PC-9 (cell line): ENCODE results near the gene INPP4A. TPM values are rescaled to one million over a fixed set of nuclear protein-coding genes. Genes with fewer than 3 reads are reported as not detected.

ENCODE experiments used
- Bru-seq: library from RNA; stranded (reverse); fragments of 400-500 nt; gene quantifications from one replicate; lab custom pipeline; 2021; lab: Mats Ljungman, UMichigan
- BruChase-seq, 2 experiments: library from RNA; stranded (reverse); fragments of 400-500 nt; gene quantifications; one replicate each; lab custom pipeline; 2021; lab: Mats Ljungman, UMichigan
- BruUV-seq: library from RNA; stranded (reverse); fragments of 400-500 nt; replicated peaks from 2 replicates; lab custom pipeline; 2021; lab: Mats Ljungman, UMichigan
- CTCF ChIA-PET: fragments of 300-600 bp; sonication (Branson Sonifier 250); formaldehyde crosslinking; loops from one replicate; lab custom pipeline; 2022; ENCODE audit warnings: antibody characterized with exemption; lab: Charles Lee
- POLR2A ChIA-PET: fragments of 300-600 bp; sonication (Branson Sonifier 250); formaldehyde crosslinking; loops from one replicate; lab custom pipeline; 2022; ENCODE audit warnings: antibody characterized with exemption; ENCODE audit not compliant: unreplicated experiment; lab: Charles Lee
- DNase-seq, 2 experiments: peaks; one replicate each; pipeline versions ENCODE4 v3.0.0 to v3.0.0-alpha.2; 2015 to 2022; ENCODE audit warnings: mixed read lengths in 1 of 2
- H2AFZ ChIP-seq: fragments of 200-600 bp; sonication (generic); 2 replicates; pipeline ENCODE4 v1.8.1; 2017; ENCODE audit warnings: antibody characterized with exemption
- H3F3A ChIP-seq: fragments of 200-600 bp; sonication (generic); 2 replicates; pipeline ENCODE4 v1.8.1; 2017; ENCODE audit warnings: antibody characterized with exemption, mild to moderate bottlenecking, low read depth; ENCODE audit not compliant: insufficient read depth
- H3K27ac ChIP-seq: fragments of 200-600 bp; sonication (generic); 2 replicates; pipeline ENCODE4 v1.6.1; 2016; ENCODE audit warnings: mixed run types
- H3K27me3 ChIP-seq: fragments of 200-600 bp; sonication (generic); 2 replicates; pipeline ENCODE4 v1.6.1; 2016; ENCODE audit warnings: low read depth, mixed run types; ENCODE audit not compliant: insufficient read depth
- H3K36me3 ChIP-seq: fragments of 200-600 bp; sonication (generic); 2 replicates; pipeline ENCODE4 v1.6.1; 2016; ENCODE audit warnings: low read depth, mixed run types
- H3K4me1 ChIP-seq: fragments of 200-600 bp; sonication (generic); replicated peaks from 2 replicates; pipeline ENCODE4 v1.6.1; 2016; ENCODE audit warnings: mixed run types; ENCODE audit not compliant: insufficient read depth
- H3K4me2 ChIP-seq: fragments of 200-600 bp; sonication (generic); 2 replicates; pipeline ENCODE4 v1.6.1; 2017; ENCODE audit warnings: mixed run types
- H3K4me3 ChIP-seq: fragments of 200-600 bp; sonication (generic); 2 replicates; pipeline ENCODE4 v1.6.1; 2016; ENCODE audit warnings: mixed run types
- H3K79me2 ChIP-seq: fragments of 200-600 bp; sonication (generic); 2 replicates; pipeline ENCODE4 v1.6.1; 2017; ENCODE audit warnings: low read depth, mixed run types
- H3K9me2 ChIP-seq: fragments of 200-600 bp; sonication (generic); 2 replicates; pipeline ENCODE4 v1.8.1; 2017; ENCODE audit warnings: mild to moderate bottlenecking; ENCODE audit not compliant: insufficient read depth
- H3K9me3 ChIP-seq: fragments of 200-600 bp; sonication (generic); 2 replicates; pipeline ENCODE4 v1.8.1; 2016; ENCODE audit warnings: low read depth; ENCODE audit not compliant: insufficient read depth
- H4K20me1 ChIP-seq: fragments of 200-600 bp; sonication (generic); 2 replicates; pipeline ENCODE4 v1.8.1; 2017; ENCODE audit not compliant: insufficient read depth
- CTCF ChIP-seq: fragments of 200-600 bp; sonication (generic); conservative IDR thresholded peaks from 2 replicates; pipeline ENCODE4 v1.6.1; 2017; ENCODE audit warnings: mixed run types, antibody characterized with exemption, mild to moderate bottlenecking, moderate library complexity
- EZH2 ChIP-seq: fragments of 200-600 bp; sonication (generic); IDR thresholded peaks from 2 replicates; pipeline ENCODE4 v1.8.0; 2017; ENCODE audit warnings: antibody characterized with exemption, low read depth
- intact Hi-C: fragments of 100-400 bp; cut with micrococcal nuclease; formaldehyde crosslinking; loops from one replicate; pipeline ENCODE4 v1.10.0; 2022; ENCODE audit not compliant: unreplicated experiment
- long read RNA-seq: library from polyadenylated mRNA; stranded (forward); transcript quantifications from one replicate; pipeline ENCODE4 v2.0.0, GENCODE V29; 2022
- total RNA-seq: library from RNA; stranded (reverse); gene quantifications from 2 replicates; pipeline ENCODE4 v1.2.3, GENCODE V29; 2021

Gene INPP4A
- total RNA-seq (50.5 and 52.9 TPM in 2 replicates), Bru-seq, nascent RNA (percentile 75 among the genes with signal in this experiment), BruChase-seq, experiment 1, labeled RNA remaining after a 2-hour chase (percentile 89 among the genes with signal in this experiment), BruChase-seq, experiment 2, labeled RNA remaining after a 6-hour chase (percentile 73 among the genes with signal in this experiment)
- long read RNA-seq, transcript INPP4A-205 (25 exons, 3,365 nt): major isoform, 13 of 42 reads
- long read RNA-seq, partial matches to known transcripts: 3 of 42 reads
- long read RNA-seq, other reads (novel, unspliced or antisense): 26 of 42 reads

DNA sequence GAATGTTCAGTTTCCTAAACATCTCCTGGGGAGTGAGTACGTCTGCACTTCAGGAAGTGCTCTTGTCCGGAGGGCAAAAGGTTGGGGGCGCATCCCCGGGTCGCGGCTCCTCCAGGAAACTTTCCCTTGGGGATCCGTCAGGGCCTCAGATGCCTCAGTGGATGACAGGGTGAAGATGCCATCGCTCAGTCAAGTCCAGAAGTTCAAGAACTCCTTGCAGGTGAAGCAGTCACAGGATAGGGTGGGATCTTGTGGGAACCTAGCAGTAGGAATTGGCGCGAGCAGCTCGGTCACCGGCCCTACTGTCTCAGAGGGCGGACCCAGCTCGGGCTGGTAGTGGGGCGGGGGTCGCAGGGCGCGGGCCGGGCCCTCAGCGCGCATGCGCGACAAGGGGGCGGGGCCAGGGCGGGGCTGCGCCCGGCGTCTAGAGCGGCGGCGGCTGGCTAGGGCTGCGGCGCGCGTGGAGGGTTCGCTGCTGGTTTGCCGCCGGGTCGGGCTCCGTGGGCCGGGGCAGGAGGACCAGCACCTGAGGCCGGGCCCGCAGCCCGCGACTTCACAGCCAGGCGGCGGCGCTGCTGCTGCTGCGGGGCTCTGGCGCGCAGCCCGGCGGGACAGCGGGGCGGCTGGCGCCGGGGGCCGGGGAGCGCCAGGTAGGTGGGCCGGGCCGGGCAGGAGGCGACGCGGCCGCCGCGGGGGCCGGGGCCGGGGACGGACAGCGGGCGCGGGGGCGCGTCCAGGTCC, at the start of gene INPP4A:
TSS of gene INPP4A (plus strand) at position 423 of the 741 bp plus-strand sequence. CDS start 75,191 bp downstream, outside the sequence.
- Histone ChIP-seq H2AFZ (peak within 1 kb of the TSS; percentile 85), H3K9me3 (no peaks in the 10 kb centered on the region), H4K20me1 (peaks cover 6% of the 10 kb centered on the region; the same call in 1 of the 2 replicates), H3K9me2 (no peaks in the 10 kb centered on the region), H3K4me3 (peak within 1 kb of the TSS; percentile 91), H3K27me3 (no peaks in the 10 kb centered on the region), H3K36me3 (no peaks in the 10 kb centered on the region), H3K27ac (peak within 1 kb of the TSS; percentile 45), H3F3A (0 out of 2 replicates have a peak, but pooled peaks cover 8% of the 10 kb centered on the region), H3K4me2 (peak within 1 kb of the TSS; percentile 87), H3K79me2 (peaks cover 46% of the 10 kb centered on the region), H3K4me1 (peaks cover 22% of the 10 kb centered on the region)
- ChIA-PET CTCF (no interaction called here), POLR2A (interaction anchor here (0.5 to 0.8 kb wide), 4 partner anchors 9 to 573 kb away, joined by 9 to 18 read pairs (median 11); no protein-coding TSS in a partner anchor)
- BruUV-seq: no TSS peak
- TF ChIP-seq EZH2 (no peak), CTCF (no peak)
- peak; percentile 53 to 80 for DNase-seq
- intact Hi-C loops: loop anchor here (1.0 to 10.0 kb wide), 5 partner anchors 14 to 120 kb away; no protein-coding TSS in a partner anchor

GRCh38 chr2:98395977-98396376, 48.7 kb upstream of the INPP4A start:
- H3K4me2 ChIP-seq: no peak overlapping the region
- no peak for DNase-seq
- TF ChIP-seq EZH2 (no peak), CTCF (no peak)
- H3K27ac ChIP-seq: no peak overlapping the region
- H3F3A ChIP-seq: no peaks in the 10 kb centered on the region
- ChIA-PET CTCF (no interaction called here), POLR2A (no interaction called here)
- no peaks in the 10 kb centered on the region for H3K36me3 ChIP-seq
- no peaks in the 10 kb centered on the region for H3K9me3 ChIP-seq
- no peaks in the 10 kb centered on the region for H3K79me2 ChIP-seq
- peaks cover 40% of the 10 kb centered on the region for H3K27me3 ChIP-seq
- intact Hi-C loops: no loop called here
- H4K20me1 ChIP-seq: no peaks in the 10 kb centered on the region
- no peak overlapping the region for H2AFZ ChIP-seq
- no peak overlapping the region for H3K4me3 ChIP-seq
- no peaks in the 10 kb centered on the region for H3K9me2 ChIP-seq
- no TSS peak for BruUV-seq
- H3K4me1 ChIP-seq: no peaks in the 10 kb centered on the region

GRCh38 chr2:98396745-98397355, 47.8 kb upstream of the INPP4A start:
- H3F3A ChIP-seq: no peaks in the 10 kb centered on the region
- DNase-seq: no peak
- H4K20me1 ChIP-seq: no peaks in the 10 kb centered on the region
- POLR2A ChIA-PET: no interaction called here
- no peaks in the 10 kb centered on the region for H3K9me2 ChIP-seq
- BruUV-seq: no TSS peak
- no peak overlapping the region for H3K4me3 ChIP-seq
- peaks cover 48% of the 10 kb centered on the region for H3K27me3 ChIP-seq
- H3K27ac ChIP-seq: no peak overlapping the region
- intact Hi-C loops: no loop called here
- no peaks in the 10 kb centered on the region for H3K79me2 ChIP-seq
- no peak overlapping the region for H3K4me2 ChIP-seq
- no peak overlapping the region for H2AFZ ChIP-seq
- H3K36me3 ChIP-seq: no peaks in the 10 kb centered on the region
- no peaks in the 10 kb centered on the region for H3K9me3 ChIP-seq
- H3K4me1 ChIP-seq: no peaks in the 10 kb centered on the region
- CTCF ChIA-PET: interaction anchor here (0.6 kb wide), 1 partner anchor 72 kb away, joined by 12 read pairs; no protein-coding TSS in a partner anchor
- no peak for TF ChIP-seq EZH2
- TF ChIP-seq CTCF: no peak
